IMR-90 (cell line): ENCODE results near the gene CTDSP2. TPM values are rescaled to one million over a fixed set of nuclear protein-coding genes. Genes with fewer than 3 reads are reported as not detected.

ENCODE experiments used
- ATAC-seq: fragments of 200-7000 bp; cut with Tn5 transposase; 2 replicates; pipeline ENCODE4 v1.9.1; 2020; ENCODE audit warnings: low read depth, mild to moderate bottlenecking, moderate library complexity
- BruUV-seq: library from RNA; stranded (reverse); fragments of 400-500 nt; replicated peaks from 2 replicates; lab custom pipeline; 2021; lab: Mats Ljungman, UMichigan
- CTCF ChIA-PET: fragments of 300-600 bp; formaldehyde crosslinking; extraction: SDS; loops from one replicate; lab custom pipeline; 2021; ENCODE audit warnings: antibody characterized with exemption; lab: Yijun Ruan, JAX
- POLR2A ChIA-PET: fragments of 300-600 bp; sonication (Branson Sonifier 250); formaldehyde crosslinking; loops from one replicate; lab custom pipeline; 2022; ENCODE audit warnings: antibody characterized with exemption; ENCODE audit not compliant: unreplicated experiment; lab: Charles Lee
- DNase-seq: peaks from one replicate; pipeline ENCODE4 v3.0.0; 2013
- H2AFZ ChIP-seq: replicated peaks from 2 replicates; pipeline ENCODE3; 2013; ENCODE audit warnings: low read length, mild to moderate bottlenecking; ENCODE audit not compliant: poor library complexity
- H2AK5ac ChIP-seq: 2 replicates; pipeline ENCODE4 v1.6.1; 2013; ENCODE audit warnings: low read depth, low read length, inconsistent platforms
- H2AK9ac ChIP-seq: replicated peaks from 2 replicates; pipeline ENCODE3; 2013; ENCODE audit warnings: mild to moderate bottlenecking, low read depth, low read length, moderate library complexity; ENCODE audit not compliant: poor library complexity
- H2BK120ac ChIP-seq: 2 replicates; pipeline ENCODE4 v1.6.1; 2013; ENCODE audit warnings: low read depth, low read length, inconsistent platforms
- H2BK15ac ChIP-seq: 3 replicates; pipeline ENCODE4 v1.6.1; 2013; ENCODE audit warnings: low read depth, low read length, inconsistent platforms
- H2BK20ac ChIP-seq: 2 replicates; pipeline ENCODE4 v1.6.1; 2013; ENCODE audit warnings: low read depth, mild to moderate bottlenecking, inconsistent platforms, low read length, moderate library complexity
- H2BK5ac ChIP-seq: 2 replicates; pipeline ENCODE4 v1.6.1; 2013; ENCODE audit warnings: mild to moderate bottlenecking, low read depth, low read length, inconsistent platforms; ENCODE audit not compliant: poor library complexity, severe bottlenecking
- H3K14ac ChIP-seq: replicated peaks from 2 replicates; pipeline ENCODE4 v1.6.1; 2013; ENCODE audit warnings: low read depth, low read length, inconsistent platforms
- H3K18ac ChIP-seq: 2 replicates; pipeline ENCODE4 v1.6.1; 2013; ENCODE audit warnings: low read depth, low read length, control low read depth
- H3K23ac ChIP-seq: 2 replicates; pipeline ENCODE4 v1.6.1; 2013; ENCODE audit warnings: low read depth, low read length, inconsistent platforms
- H3K27ac ChIP-seq: 2 replicates; pipeline ENCODE4 v1.5.1; 2013; ENCODE audit warnings: mild to moderate bottlenecking, control low read depth, low read length; ENCODE audit not compliant: insufficient read depth
- H3K27me3 ChIP-seq: 2 replicates; pipeline ENCODE4 v1.6.1; 2013; ENCODE audit warnings: low read length; ENCODE audit not compliant: control insufficient read depth, insufficient read depth
- H3K36me3 ChIP-seq: 2 replicates; pipeline ENCODE4 v1.6.1; 2013; ENCODE audit warnings: low read length, mixed read lengths; ENCODE audit not compliant: control insufficient read depth, insufficient read depth
- H3K4ac ChIP-seq: 2 replicates; pipeline ENCODE4 v1.6.1; 2013; ENCODE audit warnings: low read depth, low read length, inconsistent platforms
- H3K4me1 ChIP-seq: 2 replicates; pipeline ENCODE4 v1.6.1; 2013; ENCODE audit warnings: low read length, mixed read lengths; ENCODE audit not compliant: control insufficient read depth, insufficient read depth
- H3K4me2 ChIP-seq: 2 replicates; pipeline ENCODE4 v1.6.1; 2013; ENCODE audit warnings: low read depth, mild to moderate bottlenecking, control low read depth, low read length, moderate library complexity
- H3K4me3 ChIP-seq: 2 replicates; pipeline ENCODE4 v1.5.1; 2013; ENCODE audit warnings: low read depth, mild to moderate bottlenecking, control low read depth, low read length, moderate library complexity; ENCODE audit not compliant: insufficient read depth
- H3K56ac ChIP-seq: 2 replicates; pipeline ENCODE4 v1.6.1; 2013; ENCODE audit warnings: low read length, inconsistent platforms; ENCODE audit not compliant: insufficient read depth; ENCODE audit errors: extremely low read depth
- H3K79me1 ChIP-seq, 2 experiments: 2 replicates each; pipeline ENCODE4 v1.6.1; 2013; ENCODE audit warnings: low read length in 2 of 2, inconsistent platforms in 1 of 2, low read depth in 1 of 2
- H3K9ac ChIP-seq: 2 replicates; pipeline ENCODE4 v1.6.1; 2013; ENCODE audit warnings: low read depth, low read length, control low read depth
- H3K9me1 ChIP-seq: 2 replicates; pipeline ENCODE4 v1.6.1; 2013; ENCODE audit warnings: low read length, inconsistent platforms; ENCODE audit not compliant: insufficient read depth
- H3K9me3 ChIP-seq: 2 replicates; pipeline ENCODE4 v1.6.1; 2013; ENCODE audit warnings: low read length; ENCODE audit not compliant: control insufficient read depth, insufficient read depth
- H4K20me1 ChIP-seq: 2 replicates; pipeline ENCODE4 v1.6.1; 2013; ENCODE audit warnings: low read length, inconsistent platforms; ENCODE audit not compliant: insufficient read depth
- H4K5ac ChIP-seq: 2 replicates; pipeline ENCODE4 v1.6.1; 2013; ENCODE audit warnings: mild to moderate bottlenecking, low read depth, low read length, control low read depth
- H4K8ac ChIP-seq, 2 experiments: 2 replicates each; pipeline ENCODE4 v1.6.1; 2013; ENCODE audit warnings: low read depth in 2 of 2, low read length in 2 of 2, control low read depth in 1 of 2, inconsistent platforms in 1 of 2
- H4K91ac ChIP-seq: 2 replicates; pipeline ENCODE4 v1.6.1; 2013; ENCODE audit warnings: low read depth, low read length, inconsistent platforms; ENCODE audit not compliant: insufficient read depth
- CEBPB ChIP-seq: IDR thresholded peaks from 2 replicates; pipeline ENCODE4 v1.6.1; 2012; ENCODE audit warnings: low read depth, low read length, improper control_type of control experiment
- NFE2L2 ChIP-seq: fragments of 150-350 bp; IDR thresholded peaks from 2 replicates; pipeline ENCODE4 v1.6.1; 2016; ENCODE audit warnings: low read depth, mild to moderate bottlenecking, low read length
- WGBS, 2 experiments: methylation state at CpG; one replicate each; pipeline versions ENCODE4 v1.1.5 to v1.1.7; 2013; ENCODE audit warnings: missing lambda C conversion rate in 2 of 2; ENCODE audit not compliant: insufficient read length in 1 of 2; ENCODE audit errors: extremely low coverage in 2 of 2; 5-methylcytosine and 5-hydroxymethylcytosine counted together
- dilution Hi-C: fragments of 300-500 bp; cut with HindIII; formaldehyde crosslinking; loops from one replicate; pipeline ENCODE4 v1.14.3; 2018; ENCODE audit warnings: low sequenced_read_pairs; ENCODE audit not compliant: unreplicated experiment
- in situ Hi-C: fragments of 300-500 bp; cut with MboI; formaldehyde crosslinking; loops from 3 replicates; pipeline ENCODE4 v1.14.3; 2019; ENCODE audit warnings: low sequenced_read_pairs, inconsistent platforms, mixed read lengths
- intact Hi-C: fragments of 100-400 bp; cut with micrococcal nuclease; formaldehyde crosslinking; loops from 2 replicates; pipeline ENCODE4 v1.10.0; 2022
- polyA plus RNA-seq, 3 experiments: library from polyadenylated mRNA; depleted of rRNA; stranded (reverse); fragments of >200 nt; gene quantifications; 2 replicates each; pipeline ENCODE4 v1.2.3, GENCODE V29; 2012; ENCODE audit warnings: low replicate concordance in 1 of 3
- total RNA-seq: library from RNA; depleted of rRNA; stranded (reverse); fragments of >200 nt; gene quantifications from 2 replicates; pipeline ENCODE4 v1.2.3, GENCODE V29; 2012

The CTDSP2 gene
- total and polyA plus RNA-seq, 2 of the 4 experiments (the other 2 are of a cell fraction): 114 to 156 TPM

DNA sequence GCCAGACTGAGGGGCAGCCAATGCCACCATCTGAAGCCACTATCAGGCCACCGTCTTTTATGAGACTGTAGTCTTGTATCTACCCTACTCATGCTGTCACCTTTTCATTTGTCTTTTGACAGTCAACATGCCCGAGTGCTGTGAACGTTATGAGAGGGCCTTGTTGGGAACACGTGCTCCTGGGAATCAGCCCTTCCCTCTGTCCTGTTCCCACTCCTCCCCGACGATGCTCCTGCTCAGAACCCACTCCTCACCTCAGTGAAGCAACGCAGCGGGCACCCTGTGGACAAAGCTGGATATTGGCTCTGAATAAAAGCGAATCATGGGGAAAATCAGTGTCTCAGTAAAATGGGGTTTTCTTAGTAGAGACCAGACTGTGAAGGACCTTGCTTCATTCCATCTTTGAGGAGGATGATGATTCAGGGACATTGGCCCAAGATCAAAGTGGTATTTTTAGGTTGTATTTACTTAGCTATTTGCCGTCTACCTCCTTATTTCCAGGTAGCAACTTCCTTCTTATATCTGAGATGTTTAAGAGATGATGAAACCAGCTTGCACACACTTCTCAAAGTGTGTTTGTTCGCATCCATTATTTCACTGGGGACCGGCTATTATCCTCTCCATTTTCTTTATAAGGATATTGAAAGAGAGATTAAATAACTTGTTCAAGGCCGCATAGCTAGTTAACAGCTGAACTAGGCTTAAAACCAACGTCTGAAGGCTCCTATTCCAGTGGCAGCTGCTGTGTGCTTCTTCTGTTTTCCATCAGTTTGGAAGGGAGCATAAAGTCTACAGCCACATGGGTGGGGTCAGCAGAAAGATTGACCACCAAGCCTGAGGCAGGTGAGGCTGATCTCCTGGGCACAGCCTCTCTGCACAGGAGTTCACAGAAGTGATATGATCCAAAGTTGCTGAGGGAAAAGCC lies 43.9 kb upstream of the CTDSP2 start:
- Histone ChIP-seq H3K18ac (peak overlapping the region; percentile 74), H2BK20ac (peak overlapping the region; percentile 94), H3K27ac (peak overlapping the region; percentile 90), H3K36me3 (no peaks in the 10 kb centered on the region), H3K14ac (peak overlapping the region; percentile 93), H3K4ac (peak overlapping the region; percentile 99), H4K91ac (peak overlapping the region; percentile 94), H3K56ac (peak overlapping the region; percentile 17; the same call in 1 of the 2 replicates), H3K9me3 (no peaks in the 10 kb centered on the region), H2AK5ac (peak overlapping the region; percentile 99), H2AK9ac (peak overlapping the region; percentile 47), H2BK5ac (peak overlapping the region; percentile 93), H3K9me1 (peaks cover 37% of the 10 kb centered on the region), H2AFZ (peak overlapping the region; percentile 37), H2BK15ac (peak overlapping the region; percentile 89), H3K4me3 (no peak overlapping the region), H2BK120ac (peak overlapping the region; percentile 96), H4K5ac (peak overlapping the region; percentile 52), H3K4me2 (no peak overlapping the region), H4K20me1 (no peaks in the 10 kb centered on the region), H3K27me3 (no peaks in the 10 kb centered on the region), H3K23ac (peak overlapping the region; percentile 94; the same call in 1 of the 2 replicates), H3K79me1 (peaks cover 6 to 61% of the 10 kb centered on the region in 2 experiments; a peak in 3 of 4 replicates), H3K9ac (peak overlapping the region; percentile 11; the same call in 1 of the 2 replicates), H4K8ac (peak overlapping the region; percentile 66 to 94), H3K4me1 (peaks cover 53% of the 10 kb centered on the region)
- BruUV-seq: no TSS peak
- CTCF ChIA-PET: interaction anchor here (0.8 kb wide), 1 partner anchor 26 kb away, joined by 3 read pairs; no protein-coding TSS in a partner anchor
- intact Hi-C loops: no loop called here
- WGBS, 2 experiments: 56% methylated on average over 3 of the region's 14 CpGs; no CpG with 5 or more reads in 1 of the 2 experiments
- POLR2A ChIA-PET: interaction anchor here (1.0 kb wide), 1 partner anchor 32 kb away, joined by 3 read pairs; no protein-coding TSS in a partner anchor
- dilution Hi-C loops: no loop called here
- TF ChIP-seq NFE2L2 (no peak), CEBPB (peak; percentile 29; the same call in 1 of the 2 replicates)
- ATAC-seq (no peak), DNase-seq (peak; percentile 55)
- in situ Hi-C loops: loop anchor here (10.0 kb wide), 1 partner anchor 46 kb away; the partner anchor contains the start of gene CTDSP2
